DMS153 treated with DMSO at 0.1 percent for 48 hours (cell line): ENCODE measurements around the gene LMF1.
"Not testable (repeated sequence)": the region's sequence is repeated elsewhere in the genome, so short reads cannot be mapped to it uniquely, and the experiment has no call there.

ENCODE experiments used
- DNase-seq: peaks from one replicate; lab custom pipeline; 2025; ENCODE audit not compliant: unreplicated experiment; lab: John Stamatoyannopoulos, UW

The LMF1 gene

DNA sequence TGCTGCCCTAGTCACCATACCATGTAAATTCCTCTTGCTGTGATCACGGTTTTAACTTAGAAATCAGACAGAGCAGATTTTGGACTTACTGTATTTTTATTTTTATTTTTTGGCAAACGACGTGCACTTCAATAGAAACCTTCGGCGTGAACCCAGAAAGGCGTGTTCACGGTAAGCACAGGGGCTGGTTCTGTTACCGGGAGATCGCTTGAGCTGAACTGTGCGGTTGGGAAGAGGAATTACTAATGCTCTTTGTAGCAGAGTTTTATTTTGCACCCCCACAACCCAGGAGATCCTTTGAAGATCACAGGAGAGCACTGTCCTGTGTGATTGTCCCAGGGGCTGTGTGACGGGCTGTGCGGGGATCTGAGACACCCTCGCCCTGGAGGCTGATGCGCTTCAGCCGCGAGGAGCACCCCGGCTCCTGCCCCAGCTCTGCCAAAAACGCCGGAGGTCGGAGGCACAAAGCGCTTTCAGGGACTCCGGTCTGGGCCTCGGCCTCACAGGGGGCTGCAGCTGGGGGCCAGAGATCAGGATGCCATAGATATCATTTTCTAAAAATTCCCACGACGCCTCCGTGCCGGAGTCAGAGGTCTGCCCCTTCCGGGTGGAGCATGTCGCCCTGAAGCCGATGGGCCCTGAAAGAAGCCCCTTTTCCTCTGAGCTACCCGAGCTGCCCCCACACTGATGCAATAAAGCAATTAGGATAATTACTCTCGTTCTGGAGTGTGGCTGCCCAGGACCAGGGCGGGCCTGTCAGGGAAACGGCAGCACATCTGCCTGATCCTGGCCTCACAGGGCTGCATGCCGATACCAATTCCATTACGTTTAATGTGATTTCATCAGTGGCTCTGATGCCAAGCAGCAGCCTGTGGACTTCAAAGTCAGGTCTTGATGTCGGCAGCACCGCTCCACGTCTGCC, 71.8 kb downstream of the LMF1 start:
- DNase-seq: no peak

DNA sequence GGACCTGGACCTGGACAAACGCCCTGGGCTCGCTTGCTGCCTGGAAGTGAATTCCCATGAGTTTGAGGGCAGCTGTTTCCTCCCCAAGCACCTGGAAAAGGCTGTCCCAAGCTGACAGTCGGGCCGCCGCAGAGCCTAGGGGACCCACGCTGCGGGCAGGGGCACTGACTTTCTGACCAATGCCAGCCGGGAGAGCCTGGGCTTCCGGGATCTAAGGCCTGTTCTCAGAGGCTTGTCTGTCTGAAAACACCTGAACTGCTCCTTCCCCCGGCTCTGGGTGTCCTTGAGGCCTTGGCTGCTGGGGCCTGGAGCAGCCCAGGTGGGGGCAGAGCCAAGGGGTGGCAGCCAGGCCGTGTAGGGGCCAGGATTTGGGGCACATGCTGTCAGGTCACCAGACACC, 72.6 kb downstream of the LMF1 start:
- no peak for DNase-seq

DNA sequence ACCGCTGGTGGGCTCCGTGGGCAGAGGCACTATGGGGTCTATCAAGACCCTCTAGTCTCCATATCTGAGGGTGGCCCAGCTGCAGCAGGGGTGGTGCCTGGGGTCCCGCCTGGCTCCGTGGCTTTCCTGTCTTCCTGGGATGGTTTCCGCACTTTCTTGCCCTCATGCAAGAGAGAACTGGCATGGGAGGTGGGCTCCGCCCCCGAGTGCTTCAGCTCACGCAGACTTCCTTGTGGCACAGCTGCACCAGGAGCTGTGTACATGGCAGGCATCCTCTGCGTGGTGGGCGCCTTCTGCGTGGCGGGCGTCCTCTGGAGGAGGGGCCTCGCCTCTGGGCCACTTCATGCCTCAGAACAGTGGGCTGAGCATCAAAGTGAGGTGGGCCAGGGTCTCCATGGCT, 73.1 kb downstream of the LMF1 start:
- no peak for DNase-seq

DNA sequence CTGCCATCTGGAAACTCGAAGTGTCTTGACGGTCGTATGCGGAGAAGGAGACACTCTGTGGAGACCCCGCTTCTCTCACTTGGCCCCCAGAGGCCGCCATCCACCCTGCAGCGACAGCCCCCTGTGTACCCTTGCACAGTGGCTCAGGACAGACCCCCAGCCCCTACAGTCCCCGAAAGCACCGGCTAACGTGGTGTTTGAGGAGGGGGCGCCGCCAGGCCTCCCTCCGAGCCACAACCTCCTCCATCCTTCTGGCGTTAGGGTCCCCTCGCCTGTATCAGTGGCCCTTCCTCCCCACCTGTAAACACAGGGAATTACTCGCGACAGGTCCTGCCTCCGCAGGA, 73.6 kb downstream of the LMF1 start:
- no peak for DNase-seq

DNA sequence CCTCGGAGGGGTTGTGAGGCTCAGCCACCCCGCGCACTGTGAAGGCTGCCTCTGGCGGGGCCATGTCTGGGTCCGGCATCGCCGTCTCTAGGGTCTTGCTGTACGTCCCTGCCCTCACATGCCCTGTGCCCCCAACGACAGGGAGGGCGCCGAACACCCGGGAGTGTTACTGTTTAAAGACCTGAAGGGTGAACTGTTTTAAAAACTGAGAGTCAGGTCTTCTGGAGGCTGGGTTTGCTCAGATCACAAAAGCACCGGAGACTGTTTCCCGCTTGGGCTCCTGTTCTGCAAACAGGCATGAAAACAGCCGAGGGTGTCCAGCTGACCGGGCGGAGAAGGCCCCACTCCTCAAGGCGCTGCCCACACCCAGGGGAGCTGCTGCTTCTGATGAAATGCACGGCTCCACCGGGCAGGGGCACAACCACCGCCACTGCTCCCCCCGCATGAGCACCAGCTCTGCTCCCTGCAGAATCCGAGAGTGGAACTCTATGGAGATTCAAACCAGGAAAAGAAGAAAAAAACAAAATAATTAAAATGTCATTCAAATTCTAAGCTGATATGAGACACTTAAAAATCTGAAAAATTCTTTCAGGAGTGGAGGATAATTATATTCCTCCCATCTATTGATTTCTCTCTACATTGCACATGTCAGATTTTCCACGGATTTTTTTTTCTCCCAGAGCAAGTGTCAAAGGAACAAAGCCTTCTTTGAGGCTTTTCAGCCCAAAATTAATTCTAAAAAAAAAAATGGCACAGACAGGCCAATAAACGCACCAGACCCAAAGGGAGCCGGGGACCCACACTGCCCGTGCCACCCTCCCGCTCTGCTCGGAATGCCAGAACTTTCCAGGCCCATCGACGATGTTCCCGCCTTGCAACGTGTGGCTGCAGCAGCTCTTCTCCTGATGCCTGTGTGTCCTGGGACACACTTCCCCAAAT, 74.3 kb downstream of the LMF1 start:
- DNase-seq: no peak

DNA sequence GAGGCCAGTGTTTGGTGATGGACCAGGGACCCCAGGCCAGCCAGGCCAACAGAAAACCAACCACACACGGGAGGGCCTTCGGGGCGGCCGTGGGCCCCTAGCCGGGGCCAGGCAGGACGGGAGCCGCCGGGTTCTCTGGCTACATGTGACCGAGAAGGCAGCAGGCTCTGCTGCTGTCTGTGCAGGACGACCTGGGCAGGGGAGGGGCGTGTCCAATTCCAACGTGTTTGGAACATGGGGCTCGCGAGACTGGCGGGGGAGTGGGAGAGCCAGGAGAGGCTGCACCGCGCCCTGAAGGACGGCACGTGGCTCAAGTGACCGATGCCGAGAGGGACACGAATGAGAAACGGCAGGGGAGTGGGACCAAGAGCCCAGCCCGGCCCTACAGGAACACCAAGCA, 75.4 kb downstream of the LMF1 start:
- no peak for DNase-seq

DNA sequence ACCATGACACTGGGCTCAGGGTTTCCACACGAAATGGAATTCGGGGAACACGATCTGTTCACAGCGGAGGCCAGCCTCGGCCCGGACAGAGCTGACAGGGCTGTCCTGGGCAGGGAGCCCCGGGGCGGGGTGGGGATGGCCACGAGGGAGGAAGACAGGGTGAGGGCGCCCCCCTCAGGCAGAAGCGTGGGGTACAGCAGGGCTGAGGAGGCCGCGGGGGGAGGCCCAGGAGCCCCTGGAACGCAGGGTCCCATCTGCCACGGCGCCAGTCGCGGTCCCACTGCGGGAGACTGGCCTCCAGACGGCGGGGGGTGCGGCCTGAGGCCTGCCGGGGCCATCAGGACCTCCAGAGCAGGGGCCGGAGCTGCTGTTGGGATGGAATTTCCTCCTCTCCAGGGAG, 75.9 kb downstream of the LMF1 start:
- DNase-seq: no peak

DNA sequence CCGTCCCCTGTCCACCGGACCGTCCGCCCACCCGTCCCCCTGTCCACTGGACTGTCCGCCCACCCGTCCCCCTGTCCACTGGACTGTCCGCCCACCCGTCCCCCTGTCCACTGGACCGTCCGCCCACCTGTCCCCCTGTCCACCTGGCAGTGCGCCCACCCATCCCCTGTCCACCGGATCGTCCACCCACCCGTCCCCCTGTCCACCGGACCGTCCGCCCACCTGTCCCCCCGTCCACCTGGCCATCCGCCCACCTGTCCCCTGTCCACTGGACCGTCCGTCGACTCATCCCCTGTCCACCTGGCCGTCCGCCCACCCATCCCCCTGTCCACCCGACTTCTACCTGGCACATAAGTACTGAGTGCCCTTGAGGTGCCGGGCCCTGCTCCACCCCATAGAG, 76.6 kb downstream of the LMF1 start:
- no peak for DNase-seq

DNA sequence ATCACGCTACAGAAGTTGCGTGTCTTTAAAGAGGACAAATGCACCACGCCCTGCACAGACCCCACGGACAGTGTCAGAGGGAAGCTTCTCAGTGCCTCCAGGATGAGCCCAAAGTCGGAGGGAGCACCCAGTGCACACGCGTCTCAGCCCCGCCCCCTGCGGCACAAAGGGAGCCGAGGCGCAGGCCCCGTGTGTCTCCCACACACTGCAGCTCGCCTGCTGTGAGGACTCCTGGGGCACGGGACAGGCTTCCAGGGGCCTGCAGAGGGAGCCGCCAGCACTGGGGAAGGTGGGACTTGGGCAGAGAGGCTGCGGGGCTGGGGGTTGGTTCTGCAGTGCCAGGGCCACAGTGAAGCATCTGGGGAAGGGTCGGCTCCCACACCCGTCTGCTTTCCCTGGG, 77.4 kb downstream of the LMF1 start:
- no peak for DNase-seq

DNA sequence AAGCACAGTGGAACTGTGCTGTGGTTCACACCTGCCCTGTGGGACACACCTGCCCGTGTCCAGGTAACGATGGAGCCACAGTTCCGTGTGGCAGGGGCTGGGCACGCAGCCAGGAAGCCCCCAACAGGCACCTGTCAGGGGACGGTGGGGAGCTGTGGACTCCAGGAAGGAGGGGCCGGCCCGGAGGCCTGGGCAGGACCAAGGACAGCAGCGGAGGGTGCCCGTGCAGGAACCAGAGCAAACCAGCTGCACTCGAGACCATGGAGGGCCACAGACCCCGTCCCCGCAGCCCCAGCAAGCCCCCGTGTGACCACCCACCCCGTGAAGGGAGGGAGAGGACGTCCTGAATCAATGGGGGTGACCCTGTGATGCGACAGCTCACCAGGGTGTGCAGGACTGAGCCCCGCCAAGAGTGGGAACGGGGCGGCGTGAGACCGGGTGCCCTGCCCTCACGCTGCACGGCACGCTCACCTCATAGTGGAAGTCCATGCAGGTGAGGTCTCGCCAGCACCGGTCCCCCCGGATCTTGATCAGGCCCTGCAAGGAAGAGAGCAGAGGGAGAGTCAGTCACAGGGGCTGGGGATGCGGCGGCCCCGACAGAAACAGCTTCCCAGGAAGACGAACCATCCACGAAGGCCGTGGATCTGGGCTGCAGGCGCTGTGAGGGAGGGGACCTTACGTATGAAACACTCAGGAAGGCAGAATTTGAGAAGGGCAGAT, 78.1 kb downstream of the LMF1 start:
- DNase-seq: no peak

DNA sequence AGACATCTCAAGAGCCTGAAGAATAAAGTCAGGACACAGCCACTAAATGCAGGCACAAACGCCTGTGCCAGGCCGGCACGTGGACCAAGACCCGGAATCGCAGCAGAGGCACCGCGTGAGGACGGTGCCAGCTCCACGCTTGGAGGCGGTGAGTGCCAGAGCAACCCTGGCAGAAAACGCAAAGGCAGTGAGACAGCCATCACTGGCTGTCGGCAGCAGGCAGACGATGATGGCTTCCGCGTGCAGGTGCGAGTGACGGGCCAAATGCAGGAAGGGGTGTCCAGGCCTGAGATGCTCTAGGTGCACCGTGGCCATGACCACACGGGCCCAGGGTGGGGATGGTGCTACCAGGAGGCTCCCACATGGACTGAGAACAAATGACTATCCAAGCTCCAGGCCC, 78.8 kb downstream of the LMF1 start:
- no peak for DNase-seq

DNA sequence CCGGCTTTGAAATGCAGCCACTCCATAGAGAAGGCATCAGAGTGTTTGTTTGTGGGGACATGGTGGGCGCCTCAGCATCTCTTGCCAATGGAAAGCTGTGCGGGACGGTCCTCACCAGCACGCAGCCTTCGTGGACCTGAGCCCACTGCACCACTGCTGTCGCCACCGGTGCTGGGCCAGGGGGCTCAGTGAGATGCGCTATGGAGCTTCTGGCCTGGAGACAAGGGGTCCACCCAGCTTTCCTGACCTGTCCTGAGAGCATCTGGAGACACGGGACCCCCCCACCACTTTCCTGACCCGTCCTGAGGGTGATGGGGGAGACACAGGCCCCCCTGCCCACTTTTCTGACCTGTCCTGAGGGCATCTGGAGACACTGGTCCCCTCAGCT, 79.4 kb downstream of the LMF1 start:
- no peak for DNase-seq

DNA sequence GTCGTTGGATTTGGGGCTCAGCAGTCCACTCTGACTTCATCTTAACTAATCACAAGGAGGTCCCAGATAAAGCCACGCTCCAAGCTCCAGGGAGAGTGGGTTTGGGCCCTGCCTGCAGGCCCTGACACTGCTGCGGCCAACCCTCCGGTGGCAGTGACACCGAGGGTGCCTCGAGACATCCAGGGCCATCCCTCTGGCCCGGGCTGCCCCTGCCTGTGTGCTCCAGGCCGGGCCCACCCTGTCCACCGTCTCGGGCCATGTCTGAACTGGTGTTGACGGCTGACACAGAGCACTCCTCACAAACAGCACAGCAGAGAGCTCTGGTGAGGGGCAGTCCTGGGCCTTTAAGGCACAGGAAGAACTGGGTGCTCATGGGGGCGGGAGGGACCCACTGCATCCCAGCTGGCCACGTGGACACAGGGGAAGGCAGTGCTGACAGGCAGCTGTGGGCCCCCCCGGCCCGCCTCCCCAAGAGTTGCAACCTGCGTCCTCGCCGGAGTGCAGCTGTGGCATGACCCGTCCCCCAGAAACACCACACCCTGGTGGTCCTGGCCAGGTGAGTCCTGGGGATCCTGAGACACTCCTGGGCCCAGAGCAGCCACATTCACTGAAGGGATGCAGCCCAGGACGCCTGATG, 80.0 kb downstream of the LMF1 start:
- DNase-seq: no peak

DNA sequence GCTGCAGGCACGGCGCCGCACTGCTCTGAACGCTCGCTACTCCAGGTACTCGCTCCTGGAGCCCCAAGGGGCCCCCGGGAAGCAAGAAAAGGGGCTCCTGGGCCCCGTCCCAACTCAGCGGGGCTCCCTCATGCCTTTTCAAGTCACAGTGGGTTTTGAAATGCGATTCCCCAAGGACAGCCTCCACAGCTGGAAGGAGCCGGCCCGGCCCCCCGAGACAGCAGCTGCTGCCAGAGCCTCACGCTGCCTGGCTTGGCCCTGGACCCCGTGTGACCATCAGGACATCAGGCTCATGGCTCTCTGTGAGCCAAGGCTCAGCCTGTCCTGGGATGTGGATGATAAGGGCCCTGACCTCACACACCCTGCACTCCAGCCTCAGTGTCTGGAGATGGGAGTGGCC, 80.6 kb downstream of the LMF1 start:
- DNase-seq: no peak

DNA sequence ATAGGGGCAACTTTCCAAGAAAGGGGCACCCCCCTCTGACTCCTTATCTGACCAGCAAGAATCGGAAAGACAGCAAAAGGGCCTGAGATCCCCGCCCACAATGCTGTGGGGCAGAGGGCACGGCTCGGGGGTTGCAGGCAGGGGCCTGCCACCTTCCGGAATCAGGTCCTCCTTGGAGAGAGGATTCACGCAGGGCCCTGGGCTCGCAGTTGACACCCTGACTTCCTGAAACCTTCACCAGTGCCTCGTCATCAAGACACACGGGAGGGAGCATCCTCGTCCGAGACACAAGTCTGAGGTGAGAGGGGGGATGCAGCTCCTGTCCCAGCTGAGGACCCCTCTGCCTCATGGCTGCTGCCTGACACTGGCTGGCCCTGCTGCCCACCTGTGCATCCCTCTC, 81.2 kb downstream of the LMF1 start:
- no peak for DNase-seq

DNA sequence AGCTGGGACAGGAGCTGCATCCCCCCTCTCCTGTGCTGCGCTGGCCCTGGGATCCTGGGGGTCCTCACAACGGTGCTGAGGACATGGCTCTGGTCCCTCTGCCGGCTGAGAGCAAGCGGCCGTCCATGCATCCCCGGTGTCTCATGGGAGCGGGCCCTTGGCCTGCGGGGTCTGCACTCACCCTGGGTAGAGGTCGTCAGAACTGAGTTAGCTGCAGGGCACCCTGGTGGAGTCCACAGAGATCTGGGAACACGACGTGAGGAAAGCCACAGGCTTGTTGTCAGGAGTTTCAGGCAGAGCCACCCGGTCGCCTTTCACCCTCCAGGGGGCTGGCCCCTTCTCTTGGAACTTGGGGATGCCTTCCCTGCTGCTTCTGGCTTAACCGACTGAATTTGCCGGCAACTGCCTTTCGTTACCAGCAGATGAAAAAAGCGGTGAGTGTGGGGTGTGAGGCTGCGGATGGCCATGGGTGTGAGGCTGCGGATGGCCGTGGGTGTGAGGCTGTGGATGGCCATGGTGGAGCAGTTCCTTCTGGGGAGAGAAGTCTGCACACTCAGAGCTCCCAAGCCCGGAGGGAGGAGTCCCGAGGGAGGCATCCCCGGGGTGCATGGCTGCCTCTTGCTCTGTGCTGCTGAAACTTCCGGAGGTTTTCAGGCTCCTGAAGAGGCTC, 81.7 kb downstream of the LMF1 start:
- DNase-seq: no peak

DNA sequence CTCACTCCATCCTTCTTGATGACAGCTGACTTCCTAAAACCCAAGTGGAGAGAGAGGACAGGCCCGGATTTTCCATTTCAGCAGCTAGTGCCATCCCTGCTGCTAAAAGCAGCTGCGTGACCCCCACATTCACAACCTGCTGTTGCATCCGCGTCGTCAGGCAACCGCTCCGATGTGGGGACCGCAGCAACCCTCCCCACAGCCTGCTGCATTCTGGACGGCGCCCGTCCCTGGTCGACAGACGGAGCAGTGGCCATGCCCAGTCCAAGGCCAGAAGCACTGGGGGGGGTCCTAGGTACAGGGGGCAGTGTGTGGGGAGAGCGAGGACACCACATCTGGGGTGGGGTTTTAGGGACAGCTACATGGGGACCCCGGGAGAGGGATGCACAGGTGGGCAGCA, 82.3 kb downstream of the LMF1 start:
- DNase-seq: not testable (repeated sequence)

DNA sequence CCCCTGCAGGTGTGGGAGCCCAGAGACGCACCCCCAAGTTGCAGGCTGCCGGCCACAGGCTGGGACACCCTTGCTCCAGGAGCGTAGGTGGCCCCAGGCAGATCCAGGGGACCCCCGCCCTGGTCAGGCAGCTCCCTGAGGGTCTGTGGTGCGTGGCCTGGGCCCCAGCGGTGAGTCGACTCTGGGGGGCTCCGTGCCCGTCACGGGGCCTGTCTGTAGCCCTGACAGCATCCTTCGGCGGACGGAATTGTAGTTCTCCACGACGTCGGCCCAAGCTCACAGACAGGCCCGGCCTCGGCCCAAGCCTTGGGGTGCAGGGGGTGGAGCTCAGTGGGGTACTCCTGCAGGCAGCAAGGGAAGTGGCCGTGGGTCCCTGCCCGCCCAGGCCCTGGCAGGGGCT, 82.9 kb downstream of the LMF1 start:
- DNase-seq: no peak

DNA sequence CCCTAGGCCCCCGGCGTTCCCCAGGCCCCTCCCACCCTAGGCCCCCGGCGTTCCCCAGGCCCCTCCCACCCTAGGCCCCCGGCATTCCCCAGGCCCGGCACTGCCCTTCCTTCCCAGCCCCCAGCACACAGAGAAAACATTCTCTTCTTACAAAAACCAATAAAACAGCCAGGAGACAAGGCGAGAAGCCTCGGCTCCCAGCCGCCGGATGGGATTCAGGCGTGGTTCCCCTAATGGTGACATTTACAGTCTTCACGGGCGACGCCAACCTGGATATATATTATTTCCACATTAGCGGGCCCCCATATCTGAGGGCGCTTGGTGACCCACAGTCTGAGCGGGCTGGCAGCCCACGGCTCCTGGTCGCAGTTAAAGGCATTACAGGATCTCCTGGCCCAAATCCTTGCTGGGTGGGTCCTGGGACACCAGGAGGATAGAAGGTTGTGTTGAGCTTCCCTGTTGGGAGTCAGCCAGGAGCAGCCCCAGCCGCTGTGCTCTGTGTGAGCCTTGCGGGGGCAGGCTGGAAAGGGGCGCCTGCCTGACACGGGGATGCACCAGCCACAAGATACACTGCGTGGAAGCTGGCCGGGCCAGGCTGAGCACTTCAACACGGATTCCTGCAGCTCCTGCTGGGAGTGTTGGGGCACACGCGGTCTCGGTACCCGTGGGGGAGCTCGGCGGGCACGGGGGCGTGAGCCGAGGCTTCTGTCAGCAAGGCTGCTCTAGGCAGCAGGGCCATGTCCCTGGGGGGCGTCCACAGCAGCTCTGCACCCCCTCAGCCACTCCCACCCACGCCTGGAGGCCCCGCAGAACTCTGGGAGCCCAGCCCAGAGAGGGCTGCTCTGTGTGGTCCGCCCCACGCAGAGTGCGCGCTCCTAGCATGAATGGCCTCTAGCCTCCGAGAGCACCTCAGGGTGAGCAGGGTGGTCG, 83.7 kb downstream of the LMF1 start:
- DNase-seq: no peak
